Activated B cell treated with CpG ODN at 0.5 μM for 24 hours (primary cell): ENCODE measurements around the gene CMTM5. TPM values are rescaled to one million over a fixed set of nuclear protein-coding genes. Genes with fewer than 3 reads are reported as not detected.

Source experiments
- ATAC-seq: fragments of 200-7000 bp; cut with Tn5 transposase; one replicate; pipeline ENCODE4 v1.10.0; 2021; ENCODE audit warnings: low read depth, mild to moderate bottlenecking, moderate library complexity
- CTCF ChIA-PET: fragments of 350-600 bp; sonication (Branson Sonifier 250); formaldehyde crosslinking; loops from one replicate; lab custom pipeline; 2021; ENCODE audit warnings: antibody characterized with exemption; lab: Charles Lee
- POLR2A ChIA-PET: fragments of 350-600 bp; sonication (Branson Sonifier 250); formaldehyde crosslinking; loops from one replicate; lab custom pipeline; 2021; ENCODE audit warnings: antibody characterized with exemption; lab: Charles Lee
- DNase-seq: peaks from one replicate; pipeline ENCODE4 v3.0.0; 2022
- H3K27ac Mint-ChIP-seq: one replicate; pipeline ENCODE4 v1.8.0; 2020; ENCODE audit warnings: mixed read lengths
- H3K27me3 Mint-ChIP-seq: one replicate; pipeline ENCODE4 v1.8.0; 2021; ENCODE audit warnings: mixed read lengths
- H3K36me3 Mint-ChIP-seq: one replicate; pipeline ENCODE4 v1.8.0; 2021; ENCODE audit warnings: low read depth, mixed read lengths
- H3K4me1 Mint-ChIP-seq: one replicate; pipeline ENCODE4 v1.8.0; 2021; ENCODE audit warnings: mixed read lengths
- H3K4me3 Mint-ChIP-seq: one replicate; pipeline ENCODE4 v1.8.0; 2020; ENCODE audit warnings: mild to moderate bottlenecking, mixed read lengths
- H3K9me3 Mint-ChIP-seq: one replicate; pipeline ENCODE4 v1.8.0; 2020; ENCODE audit warnings: mixed read lengths
- intact Hi-C: fragments of 100-400 bp; cut with micrococcal nuclease; formaldehyde crosslinking; loops from one replicate; pipeline ENCODE4 v1.15.1; 2024
- total RNA-seq: library from RNA; stranded (reverse); gene quantifications from 2 replicates; pipeline ENCODE4 v1.2.3, GENCODE V29; 2022
- TF ChIP-seq, protein P1 (sequence below): fragments of 200-600 bp; IDR thresholded peaks from one replicate; pipeline ENCODE4 v1.8.0; 2022; ENCODE audit warnings: antibody characterized with exemption, mild to moderate bottlenecking

CMTM5 gene
- total RNA-seq, 1 donor from 2014 or later: not detected

DNA sequence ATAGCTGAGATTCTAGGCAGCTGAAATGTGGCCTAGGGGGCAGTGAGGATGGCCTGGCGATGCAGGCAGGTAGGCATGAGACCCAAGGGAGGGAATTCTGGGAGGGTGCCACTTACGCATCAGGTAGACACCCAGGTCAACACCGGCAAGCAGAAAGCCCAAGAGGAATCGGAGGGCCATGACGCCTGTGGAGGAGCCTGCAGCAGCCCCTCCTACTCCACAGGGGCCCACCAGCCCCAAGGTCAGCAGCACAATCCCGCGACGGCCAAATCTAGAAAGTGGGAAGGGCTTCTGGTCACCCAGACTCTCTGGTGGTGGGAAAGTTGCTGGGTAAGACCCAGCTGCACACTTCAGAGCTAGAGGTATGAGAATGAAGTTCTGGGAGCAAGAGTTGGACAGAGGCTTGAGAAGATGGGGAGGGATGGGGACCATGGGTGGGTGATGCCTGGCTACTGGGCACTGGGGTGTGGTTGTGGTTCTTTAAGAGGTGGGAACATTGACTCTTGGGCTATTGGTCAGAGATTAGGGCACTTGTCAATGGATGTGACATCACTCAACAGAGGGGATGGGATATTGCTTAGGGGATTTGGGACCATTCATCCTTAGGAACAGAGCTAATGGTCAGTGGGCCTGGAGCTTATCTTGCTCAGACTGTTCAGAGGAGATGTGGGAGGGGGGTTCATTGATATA is 27.5 kb upstream of the CMTM5 start:
- CTCF ChIA-PET: no interaction called here
- DNase-seq (no peak), ATAC-seq (no peak)
- H3K36me3 Mint-ChIP-seq: no peaks in the 10 kb centered on the region
- H3K27me3 Mint-ChIP-seq: peaks cover 50% of the 10 kb centered on the region
- POLR2A ChIA-PET: no interaction called here
- no peaks in the 10 kb centered on the region for H3K9me3 Mint-ChIP-seq
- TF ChIP-seq, protein P1, sequence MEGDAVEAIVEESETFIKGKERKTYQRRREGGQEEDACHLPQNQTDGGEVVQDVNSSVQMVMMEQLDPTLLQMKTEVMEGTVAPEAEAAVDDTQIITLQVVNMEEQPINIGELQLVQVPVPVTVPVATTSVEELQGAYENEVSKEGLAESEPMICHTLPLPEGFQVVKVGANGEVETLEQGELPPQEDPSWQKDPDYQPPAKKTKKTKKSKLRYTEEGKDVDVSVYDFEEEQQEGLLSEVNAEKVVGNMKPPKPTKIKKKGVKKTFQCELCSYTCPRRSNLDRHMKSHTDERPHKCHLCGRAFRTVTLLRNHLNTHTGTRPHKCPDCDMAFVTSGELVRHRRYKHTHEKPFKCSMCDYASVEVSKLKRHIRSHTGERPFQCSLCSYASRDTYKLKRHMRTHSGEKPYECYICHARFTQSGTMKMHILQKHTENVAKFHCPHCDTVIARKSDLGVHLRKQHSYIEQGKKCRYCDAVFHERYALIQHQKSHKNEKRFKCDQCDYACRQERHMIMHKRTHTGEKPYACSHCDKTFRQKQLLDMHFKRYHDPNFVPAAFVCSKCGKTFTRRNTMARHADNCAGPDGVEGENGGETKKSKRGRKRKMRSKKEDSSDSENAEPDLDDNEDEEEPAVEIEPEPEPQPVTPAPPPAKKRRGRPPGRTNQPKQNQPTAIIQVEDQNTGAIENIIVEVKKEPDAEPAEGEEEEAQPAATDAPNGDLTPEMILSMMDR: no peak
- peaks cover 9% of the 10 kb centered on the region for H3K4me1 Mint-ChIP-seq
- no peak overlapping the region for H3K27ac Mint-ChIP-seq
- intact Hi-C loops: no loop called here
- no peak overlapping the region for H3K4me3 Mint-ChIP-seq

DNA sequence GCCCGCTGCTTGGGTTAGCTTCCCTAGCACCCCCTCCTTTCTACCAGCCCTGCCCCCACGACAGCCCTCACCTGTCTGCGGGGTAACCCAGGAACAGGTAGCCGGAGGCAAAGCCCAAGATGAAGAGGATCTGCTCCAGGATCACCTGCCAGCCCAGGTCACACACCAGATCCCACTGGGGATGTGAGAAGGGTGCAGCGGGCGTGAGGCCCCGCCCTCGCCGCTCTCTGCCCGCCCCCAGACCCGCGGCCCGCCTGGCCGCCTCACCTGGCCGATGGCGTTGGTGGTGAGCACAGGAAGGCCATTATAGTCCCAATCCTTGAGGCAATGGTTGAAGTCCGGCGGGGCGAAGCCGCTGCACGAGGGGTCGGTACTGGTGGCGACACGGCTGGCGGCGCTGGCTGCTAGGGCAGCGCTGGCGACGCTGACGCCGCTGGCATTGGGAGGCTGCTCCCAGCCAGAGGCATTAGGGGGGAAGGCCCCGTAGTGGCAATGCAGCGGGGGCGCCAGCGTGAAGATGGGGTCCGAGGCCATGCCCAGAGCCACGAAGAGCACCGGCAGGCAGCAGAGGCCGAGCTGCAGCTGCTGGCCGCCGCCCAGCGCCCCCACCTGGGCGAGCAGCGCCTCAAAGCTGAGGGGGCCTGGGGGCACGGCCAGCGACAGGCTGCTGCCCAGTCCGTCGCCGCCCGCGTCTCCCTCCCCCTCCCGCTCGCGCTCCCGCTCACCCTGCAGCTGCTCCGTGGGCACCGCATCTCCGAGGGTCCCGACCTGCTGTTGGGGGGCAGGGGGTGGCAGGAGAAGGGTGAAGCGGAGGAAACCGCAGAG is 25.0 kb upstream of the CMTM5 start:
- H3K4me1 Mint-ChIP-seq: peaks cover 9% of the 10 kb centered on the region
- CTCF ChIA-PET: interaction anchor here (0.9 kb wide), 1 partner anchor 28 kb away, joined by 4 read pairs; no protein-coding TSS in a partner anchor
- TF ChIP-seq, protein P1: no peak
- ATAC-seq (no peak), DNase-seq (no peak)
- H3K36me3 Mint-ChIP-seq: no peaks in the 10 kb centered on the region
- POLR2A ChIA-PET: interaction anchor here (0.6 to 0.7 kb wide), 3 partner anchors 49 to 787 kb away, joined by 5 read pairs; partner anchors contain the start of gene PPP1R3E
- H3K27me3 Mint-ChIP-seq: peaks cover 63% of the 10 kb centered on the region
- peak overlapping the region; percentile 66 for H3K4me3 Mint-ChIP-seq
- no peaks in the 10 kb centered on the region for H3K9me3 Mint-ChIP-seq
- H3K27ac Mint-ChIP-seq: no peak overlapping the region
- intact Hi-C loops: loop anchor here (1.0 kb wide), 1 partner anchor 50 kb away; the partner anchor contains the start of gene PPP1R3E

DNA sequence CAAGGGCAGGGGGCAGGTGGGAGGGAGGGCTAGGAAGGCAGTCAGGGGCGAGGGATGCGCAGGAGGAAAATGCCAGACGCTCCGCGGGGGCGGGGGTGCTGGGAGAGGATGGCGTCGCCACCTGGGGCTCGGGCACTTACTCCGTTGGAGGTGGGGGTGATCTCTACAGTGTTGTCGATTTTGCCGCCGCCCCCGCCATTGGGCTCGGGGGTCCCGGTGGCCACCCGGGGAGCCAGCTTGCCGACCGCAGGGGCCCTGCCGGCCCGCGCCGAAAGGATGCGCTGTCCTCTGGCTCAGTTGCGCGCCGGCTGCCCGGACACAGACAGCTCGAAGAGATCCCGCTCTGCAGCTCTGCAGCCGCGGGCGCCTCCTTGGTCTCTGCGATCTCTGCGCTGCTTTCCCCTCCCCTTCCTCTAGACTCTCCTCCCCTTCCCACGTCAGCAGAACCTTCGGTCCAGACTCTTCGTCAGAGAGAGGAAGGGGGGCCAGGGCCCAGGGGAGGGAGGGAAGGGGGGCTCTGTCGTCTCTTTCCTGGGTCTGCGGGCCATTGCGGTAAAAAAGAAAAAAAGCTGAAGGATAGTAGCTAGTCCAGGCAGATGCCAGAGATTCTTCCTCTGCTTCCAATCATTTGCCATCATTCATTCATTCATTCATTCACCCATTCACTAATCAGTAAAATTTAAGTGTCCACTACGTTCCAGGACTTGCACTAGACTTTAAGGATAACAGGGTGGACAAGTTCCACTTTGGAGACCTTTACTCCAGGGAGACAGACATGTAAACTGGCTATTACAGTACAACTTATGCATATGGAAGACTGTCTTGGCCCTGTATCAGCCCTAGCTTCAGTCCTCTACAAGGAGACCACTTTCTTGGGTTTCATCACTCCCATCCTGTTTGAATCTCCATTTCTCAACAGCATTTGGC is 24.1 kb upstream of the CMTM5 start, which contains the start of gene SLC22A17:
SLC22A17 (minus strand) TSS at position 382 of the 927 bp plus-strand sequence.
- TF ChIP-seq, protein P1: no peak
- DNase-seq: no peak
- Mint-ChIP-seq H3K27me3 (peaks cover 58% of the 10 kb centered on the region), H3K4me3 (peak within 1 kb of the TSS; percentile 66), H3K36me3 (no peaks in the 10 kb centered on the region), H3K27ac (no peak within 1 kb of the TSS), H3K9me3 (no peaks in the 10 kb centered on the region), H3K4me1 (peaks cover 9% of the 10 kb centered on the region)
- peak; percentile 68 for ATAC-seq
- CTCF ChIA-PET: interaction anchor here (0.9 to 1.0 kb wide), 2 partner anchors 27 kb away, joined by 3 to 4 read pairs; no protein-coding TSS in a partner anchor
- intact Hi-C loops: loop anchor here (1.0 kb wide), 1 partner anchor 50 kb away; the partner anchor contains the start of gene PPP1R3E
- POLR2A ChIA-PET: interaction anchor here (0.6 to 0.7 kb wide), 3 partner anchors 50 to 787 kb away, joined by 5 read pairs; partner anchors contain the start of gene PPP1R3E

DNA sequence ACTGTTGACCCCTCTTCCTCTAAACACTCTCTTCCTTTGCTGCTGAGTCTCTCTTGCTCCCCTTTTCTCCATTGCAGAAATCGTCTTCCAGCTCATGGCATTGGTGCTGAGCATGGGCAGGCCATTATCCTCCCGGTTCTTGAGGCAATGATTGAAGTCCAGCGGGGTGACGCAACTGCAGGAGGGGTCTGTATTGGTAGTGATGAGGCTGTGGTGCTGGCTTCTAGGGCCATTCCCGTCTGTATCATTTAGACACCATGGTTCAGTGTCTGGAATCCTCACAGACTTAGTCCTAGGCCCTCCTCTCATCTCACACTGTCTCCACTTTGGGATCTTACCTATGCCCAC is 23.4 kb upstream of the CMTM5 start:
- POLR2A ChIA-PET: no interaction called here
- Mint-ChIP-seq H3K36me3 (no peaks in the 10 kb centered on the region), H3K27ac (no peak overlapping the region), H3K4me1 (peaks cover 9% of the 10 kb centered on the region), H3K4me3 (peak overlapping the region; percentile 66), H3K9me3 (no peaks in the 10 kb centered on the region), H3K27me3 (peaks cover 55% of the 10 kb centered on the region)
- CTCF ChIA-PET: interaction anchor here (1.0 kb wide), 1 partner anchor 27 kb away, joined by 3 read pairs; no protein-coding TSS in a partner anchor
- no peak for DNase-seq
- TF ChIP-seq, protein P1: no peak
- intact Hi-C loops: no loop called here
- no peak for ATAC-seq
